MCF 10A (cell line): Measurements from ENCODE around the gene ALPP. TPM values are rescaled to one million over a fixed set of nuclear protein-coding genes. Genes with fewer than 3 reads are reported as not detected.

Experiments used
- BruUV-seq: library from RNA; stranded (reverse); fragments of 400-500 nt; replicated peaks from 2 replicates; lab custom pipeline; 2021; lab: Mats Ljungman, UMichigan
- CTCF ChIA-PET: fragments of 300-600 bp; sonication (Branson Sonifier 250); formaldehyde crosslinking; extraction: SDS; loops from one replicate; lab custom pipeline; 2021; ENCODE audit warnings: antibody characterized with exemption, inconsistent platforms; lab: Yijun Ruan, JAX
- POLR2A ChIA-PET: fragments of 300-600, 350-650 bp; sonication (Branson Sonifier 250); formaldehyde crosslinking; extraction: SDS; loops from one replicate; lab custom pipeline; 2020; ENCODE audit warnings: antibody characterized with exemption, inconsistent platforms; lab: Yijun Ruan, JAX
- DNase-seq: peaks from one replicate; pipeline ENCODE4 v3.0.0-alpha.2; 2018; ENCODE audit not compliant: unreplicated experiment
- H3K27ac Mint-ChIP-seq: one replicate; pipeline ENCODE4 v1.8.0; 2022; ENCODE audit warnings: mild to moderate bottlenecking, low read depth, mixed read lengths; ENCODE audit not compliant: unreplicated experiment
- H3K27me3 Mint-ChIP-seq: one replicate; pipeline ENCODE4 v1.8.0; 2022; ENCODE audit warnings: mixed read lengths; ENCODE audit not compliant: insufficient read depth, unreplicated experiment
- H3K36me3 Mint-ChIP-seq: one replicate; pipeline ENCODE4 v1.8.0; 2022; ENCODE audit warnings: mild to moderate bottlenecking, moderate library complexity, mixed read lengths; ENCODE audit not compliant: insufficient read depth, unreplicated experiment
- H3K4me1 Mint-ChIP-seq: one replicate; pipeline ENCODE4 v1.8.0; 2022; ENCODE audit warnings: mixed read lengths; ENCODE audit not compliant: insufficient read depth, unreplicated experiment
- H3K4me3 Mint-ChIP-seq: one replicate; pipeline ENCODE4 v1.8.0; 2022; ENCODE audit warnings: mild to moderate bottlenecking, moderate library complexity, mixed read lengths; ENCODE audit not compliant: unreplicated experiment
- H3K9me3 Mint-ChIP-seq: one replicate; pipeline ENCODE4 v1.8.0; 2022; ENCODE audit warnings: mixed read lengths; ENCODE audit not compliant: unreplicated experiment
- intact Hi-C: fragments of 100-400 bp; cut with micrococcal nuclease; formaldehyde crosslinking; loops from 2 replicates; pipeline ENCODE4 v1.14.1; 2022
- total RNA-seq: library from RNA; stranded (reverse); gene quantifications from 2 replicates; pipeline ENCODE4 v1.2.3, GENCODE V29; 2022
- TF ChIP-seq, protein P1 (sequence below): fragments of 200-600 bp; IDR thresholded peaks from one replicate; pipeline ENCODE4 v1.8.0; 2022; ENCODE audit warnings: antibody characterized with exemption, mild to moderate bottlenecking; ENCODE audit not compliant: unreplicated experiment

Gene ALPP
- total RNA-seq, 1 experiment from 2014 or later: 0.35 TPM

GRCh38 chr2:232352511-232353091 lies 25.9 kb upstream of the ALPP start:
- ChIA-PET CTCF (interaction anchor here (0.7 to 0.9 kb wide), 2 partner anchors 14 to 450 kb away, joined by 3 read pairs; no protein-coding TSS in a partner anchor), POLR2A (no interaction called here)
- intact Hi-C loops: no loop called here
- TF ChIP-seq, protein P1, sequence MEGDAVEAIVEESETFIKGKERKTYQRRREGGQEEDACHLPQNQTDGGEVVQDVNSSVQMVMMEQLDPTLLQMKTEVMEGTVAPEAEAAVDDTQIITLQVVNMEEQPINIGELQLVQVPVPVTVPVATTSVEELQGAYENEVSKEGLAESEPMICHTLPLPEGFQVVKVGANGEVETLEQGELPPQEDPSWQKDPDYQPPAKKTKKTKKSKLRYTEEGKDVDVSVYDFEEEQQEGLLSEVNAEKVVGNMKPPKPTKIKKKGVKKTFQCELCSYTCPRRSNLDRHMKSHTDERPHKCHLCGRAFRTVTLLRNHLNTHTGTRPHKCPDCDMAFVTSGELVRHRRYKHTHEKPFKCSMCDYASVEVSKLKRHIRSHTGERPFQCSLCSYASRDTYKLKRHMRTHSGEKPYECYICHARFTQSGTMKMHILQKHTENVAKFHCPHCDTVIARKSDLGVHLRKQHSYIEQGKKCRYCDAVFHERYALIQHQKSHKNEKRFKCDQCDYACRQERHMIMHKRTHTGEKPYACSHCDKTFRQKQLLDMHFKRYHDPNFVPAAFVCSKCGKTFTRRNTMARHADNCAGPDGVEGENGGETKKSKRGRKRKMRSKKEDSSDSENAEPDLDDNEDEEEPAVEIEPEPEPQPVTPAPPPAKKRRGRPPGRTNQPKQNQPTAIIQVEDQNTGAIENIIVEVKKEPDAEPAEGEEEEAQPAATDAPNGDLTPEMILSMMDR: no peak
- Mint-ChIP-seq H3K9me3 (no peaks in the 10 kb centered on the region), H3K27ac (no peak overlapping the region), H3K4me1 (no peaks in the 10 kb centered on the region), H3K4me3 (no peak overlapping the region), H3K27me3 (peaks cover 11% of the 10 kb centered on the region), H3K36me3 (no peaks in the 10 kb centered on the region)
- no TSS peak for BruUV-seq
- DNase-seq: no peak

GRCh38 chr2:232353096-232353495 lies 25.5 kb upstream of the ALPP start:
- intact Hi-C loops: no loop called here
- BruUV-seq: no TSS peak
- ChIA-PET CTCF (interaction anchor here (0.7 kb wide), 1 partner anchor 450 kb away, joined by 3 read pairs; no protein-coding TSS in a partner anchor), POLR2A (no interaction called here)
- peaks cover 16% of the 10 kb centered on the region for H3K27me3 Mint-ChIP-seq
- H3K36me3 Mint-ChIP-seq: no peaks in the 10 kb centered on the region
- no peaks in the 10 kb centered on the region for H3K9me3 Mint-ChIP-seq
- no peak for DNase-seq
- TF ChIP-seq, protein P1: no peak
- no peak overlapping the region for H3K4me3 Mint-ChIP-seq
- no peak overlapping the region for H3K27ac Mint-ChIP-seq
- no peaks in the 10 kb centered on the region for H3K4me1 Mint-ChIP-seq

- POLR2A ChIA-PET: no interaction called here
- DNase-seq: no peak
- H3K27me3 Mint-ChIP-seq: peaks cover 21% of the 10 kb centered on the region
- no peak overlapping the region for H3K27ac Mint-ChIP-seq
- CTCF ChIA-PET: no interaction called here
- TF ChIP-seq, protein P1: no peak
- no peak overlapping the region for H3K4me3 Mint-ChIP-seq
- no peaks in the 10 kb centered on the region for H3K36me3 Mint-ChIP-seq
- no peaks in the 10 kb centered on the region for H3K4me1 Mint-ChIP-seq
- intact Hi-C loops: no loop called here
- BruUV-seq: no TSS peak
- no peaks in the 10 kb centered on the region for H3K9me3 Mint-ChIP-seq
Measured at GRCh38 chr2:232353660-232354059, 24.9 kb upstream of the ALPP start.

GRCh38 chr2:232354069-232354468 lies 24.5 kb upstream of the ALPP start:
- CTCF ChIA-PET: no interaction called here
- Mint-ChIP-seq H3K4me3 (no peak overlapping the region), H3K27ac (no peak overlapping the region), H3K9me3 (no peaks in the 10 kb centered on the region), H3K36me3 (no peaks in the 10 kb centered on the region), H3K4me1 (no peaks in the 10 kb centered on the region), H3K27me3 (peaks cover 21% of the 10 kb centered on the region)
- TF ChIP-seq, protein P1: no peak
- POLR2A ChIA-PET: no interaction called here
- intact Hi-C loops: no loop called here
- no peak for DNase-seq
- no TSS peak for BruUV-seq
